Subcutaneous abdominal adipose tissue (tissue), 5 donors: ENCODE measurements around the gene LSMEM2.

ENCODE experiments used
- H3K27ac ChIP-seq: one replicate; pipeline ENCODE4 v1.7.0; 2013; ENCODE audit warnings: low read depth, mild to moderate bottlenecking, inconsistent platforms, low read length, moderate library complexity
- H3K27me3 ChIP-seq, 5 donors: one replicate each; pipeline ENCODE4 v1.7.0; 2013; ENCODE audit warnings: low read length in 5 of 5, inconsistent platforms in 1 of 5; ENCODE audit not compliant: control insufficient read depth in 5 of 5, insufficient read depth in 4 of 5
- H3K36me3 ChIP-seq, 5 donors: one replicate each; pipeline ENCODE4 v1.7.0; 2013; ENCODE audit warnings: low read length in 5 of 5; ENCODE audit not compliant: control insufficient read depth in 5 of 5, insufficient read depth in 5 of 5
- H3K4me1 ChIP-seq, 5 donors: one replicate each; pipeline ENCODE4 v1.7.0; 2013; ENCODE audit warnings: low read length in 5 of 5, mild to moderate bottlenecking in 3 of 5, moderate library complexity in 1 of 5; ENCODE audit not compliant: control insufficient read depth in 5 of 5, insufficient read depth in 5 of 5
- H3K4me3 ChIP-seq, 5 donors: one replicate each; pipeline ENCODE4 v1.7.0; 2013; ENCODE audit warnings: low read length in 5 of 5, low read depth in 1 of 5
- H3K9ac ChIP-seq, 5 donors: one replicate each; pipeline ENCODE4 v1.7.0; 2013; ENCODE audit warnings: low read length in 5 of 5, mild to moderate bottlenecking in 4 of 5, moderate library complexity in 3 of 5
- H3K9me3 ChIP-seq, 5 donors: one replicate each; pipeline ENCODE4 v1.7.0; 2013; ENCODE audit warnings: low read length in 5 of 5; ENCODE audit not compliant: control insufficient read depth in 5 of 5
- donor health status: healthy.
- donor health status: healthy.
- donor health status: healthy.
- donor health status: healthy.
- donor health status: healthy.

The LSMEM2 gene

DNA sequence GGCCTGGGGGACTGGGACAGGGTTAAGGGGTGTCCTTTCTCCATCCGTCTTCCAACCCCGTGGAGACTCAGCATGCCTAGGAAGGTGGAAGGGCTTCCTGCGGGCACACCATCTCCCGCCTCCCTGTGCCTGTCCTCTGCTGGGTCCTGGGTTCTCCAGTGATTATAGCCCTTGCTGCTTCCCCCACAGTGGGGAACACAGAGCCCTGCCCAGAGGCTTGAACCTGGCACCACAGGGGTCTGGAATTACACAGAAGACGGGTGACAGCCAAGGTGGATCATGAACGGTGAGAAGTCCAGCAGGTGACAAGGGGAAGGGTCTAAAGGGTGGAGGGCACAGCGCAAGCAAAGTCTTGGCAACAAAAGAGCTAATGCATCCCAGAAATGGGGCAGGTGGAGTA, 16.1 kb upstream of the LSMEM2 start:
- peaks cover 0 to 4% (median 2%) of the 10 kb centered on the region in 5 donors for H3K9me3 ChIP-seq
- H3K4me3 ChIP-seq, result peak overlapping the region in 1 of 5 donors; percentile 15
- peak overlapping the region; percentile 65 for H3K27ac ChIP-seq
- H3K36me3 ChIP-seq, result peaks cover 0 to 14% (median 9%) of the 10 kb centered on the region in 5 donors
- peaks cover 0 to 3% (median 0%) of the 10 kb centered on the region in 5 donors for H3K27me3 ChIP-seq
- H3K4me1 ChIP-seq, result peaks cover 7 to 80% (median 74%) of the 10 kb centered on the region in 5 donors
- H3K9ac ChIP-seq, result peak overlapping the region in 1 of 5 donors; percentile 52

DNA sequence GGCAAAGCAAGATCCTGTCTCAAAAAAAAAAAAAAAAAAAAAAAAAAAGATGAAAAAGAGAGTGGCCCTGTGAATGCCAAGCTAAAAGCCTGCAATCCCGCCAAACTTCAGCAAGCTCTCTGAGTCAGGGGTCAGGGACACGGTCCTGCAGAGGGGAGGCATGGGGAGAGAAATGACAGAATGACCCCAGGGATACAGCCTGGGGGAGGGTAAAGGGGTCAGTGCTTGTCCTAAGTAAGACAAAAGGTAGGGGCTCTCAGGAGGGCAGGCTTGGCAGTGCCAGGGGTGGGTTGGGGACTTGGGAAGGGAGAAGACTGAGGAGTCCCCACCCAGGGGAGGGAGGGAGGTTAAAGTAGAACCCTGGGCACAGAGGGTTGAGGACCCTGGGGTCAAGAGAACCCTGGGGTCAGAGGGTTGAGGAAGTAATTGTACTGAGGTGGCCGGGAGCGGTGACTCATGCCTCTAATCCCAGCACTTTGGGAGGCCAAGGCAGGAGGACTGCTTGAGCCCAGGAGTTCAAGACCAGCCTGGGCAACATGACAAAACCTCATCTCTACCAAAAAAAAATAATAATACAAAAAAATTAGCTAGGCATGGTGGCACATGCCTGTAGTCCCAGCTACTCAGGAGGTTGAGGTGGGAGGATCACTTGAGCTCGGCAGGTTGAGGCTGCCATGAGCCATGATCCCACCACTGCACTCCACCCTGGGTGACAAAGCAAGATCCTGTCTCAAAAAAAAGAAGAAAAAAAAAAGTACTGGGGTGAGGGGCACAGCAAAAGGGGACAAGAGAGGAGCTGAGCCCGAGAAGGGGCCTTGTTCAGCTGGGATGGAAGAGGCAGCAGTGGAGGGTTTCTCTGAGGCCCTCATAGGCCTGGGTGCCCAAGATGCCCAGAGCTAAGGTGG, 15.2 kb upstream of the LSMEM2 start:
- Histone ChIP-seq H3K9ac (peak overlapping the region in 2 of 5 donors; percentile 30 to 41), H3K9me3 (no peaks in the 10 kb centered on the region), H3K4me3 (no peak overlapping the region), H3K36me3 (peaks cover 0 to 4% (median 0%) of the 10 kb centered on the region in 5 donors), H3K27ac (peak overlapping the region; percentile 65), H3K4me1 (peaks cover 14 to 90% (median 83%) of the 10 kb centered on the region in 5 donors), H3K27me3 (peaks cover 0 to 3% (median 0%) of the 10 kb centered on the region in 5 donors)

DNA sequence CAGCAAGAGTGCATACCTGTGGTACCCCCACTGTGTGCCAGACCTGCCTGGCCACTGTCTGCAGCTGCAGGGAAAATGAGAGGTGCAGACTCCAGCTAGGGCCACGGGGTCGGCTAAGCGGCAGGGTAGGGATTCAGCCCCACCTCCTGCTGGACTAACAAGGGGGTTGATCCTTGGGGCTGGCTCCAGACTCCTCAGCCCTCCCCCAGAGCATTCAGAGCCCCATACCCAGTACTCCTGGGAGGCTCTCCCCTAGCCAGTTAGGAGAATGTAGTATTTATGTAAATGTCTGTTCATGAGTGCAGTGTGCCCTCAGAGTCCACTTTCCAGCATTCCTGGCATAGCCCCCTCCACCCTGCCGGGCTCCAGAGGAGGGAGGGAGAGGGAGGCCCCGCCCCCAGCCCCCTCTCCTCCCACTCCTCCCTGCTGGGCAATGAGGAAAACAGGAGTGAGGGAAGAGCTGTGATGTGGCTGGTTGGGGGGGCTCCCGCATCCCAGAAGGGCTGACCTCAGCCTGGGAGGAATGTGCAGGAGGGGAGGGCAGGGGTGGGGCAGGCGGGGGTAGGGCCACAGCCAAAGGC, 14.4 kb upstream of the LSMEM2 start:
- Histone ChIP-seq H3K4me1 (peaks cover 15 to 94% (median 89%) of the 10 kb centered on the region in 5 donors), H3K9ac (peak overlapping the region in 2 of 5 donors; percentile 30 to 41), H3K27ac (peak overlapping the region; percentile 83), H3K9me3 (no peaks in the 10 kb centered on the region), H3K27me3 (peaks cover 0 to 3% (median 0%) of the 10 kb centered on the region in 5 donors), H3K36me3 (no peaks in the 10 kb centered on the region), H3K4me3 (no peak overlapping the region)

DNA sequence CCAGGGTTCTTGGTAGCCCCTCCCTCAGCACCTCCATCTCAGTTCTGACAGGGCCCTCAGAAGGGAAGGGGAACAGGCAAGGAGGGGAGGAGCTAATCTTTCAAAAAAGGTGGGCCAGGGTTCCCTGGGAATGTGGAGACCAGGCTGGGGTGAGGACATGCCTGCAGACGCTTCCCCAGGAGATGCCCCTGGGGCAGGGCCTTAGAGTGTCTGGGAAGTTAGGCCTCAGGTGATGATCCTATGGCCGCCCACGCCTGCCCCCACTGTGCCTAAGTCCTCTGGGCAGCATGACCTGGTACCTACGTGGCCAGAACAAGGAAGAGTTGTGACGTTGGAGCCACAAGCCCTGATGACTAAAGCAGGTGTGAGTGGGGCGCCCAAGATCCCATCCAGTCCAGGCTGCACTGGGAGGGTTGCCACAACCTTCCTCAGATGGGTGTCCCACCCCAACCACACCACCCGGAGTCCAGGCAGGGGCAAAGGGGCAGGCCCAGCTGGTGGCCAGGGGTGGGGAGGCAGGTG, 13.9 kb upstream of the LSMEM2 start:
- Histone ChIP-seq H3K4me3 (no peak overlapping the region), H3K36me3 (no peaks in the 10 kb centered on the region), H3K9me3 (no peaks in the 10 kb centered on the region), H3K27me3 (peaks cover 0 to 3% (median 0%) of the 10 kb centered on the region in 5 donors), H3K27ac (peak overlapping the region; percentile 83), H3K9ac (peak overlapping the region in 2 of 5 donors; percentile 35 to 82), H3K4me1 (peaks cover 15 to 95% (median 90%) of the 10 kb centered on the region in 5 donors)

DNA sequence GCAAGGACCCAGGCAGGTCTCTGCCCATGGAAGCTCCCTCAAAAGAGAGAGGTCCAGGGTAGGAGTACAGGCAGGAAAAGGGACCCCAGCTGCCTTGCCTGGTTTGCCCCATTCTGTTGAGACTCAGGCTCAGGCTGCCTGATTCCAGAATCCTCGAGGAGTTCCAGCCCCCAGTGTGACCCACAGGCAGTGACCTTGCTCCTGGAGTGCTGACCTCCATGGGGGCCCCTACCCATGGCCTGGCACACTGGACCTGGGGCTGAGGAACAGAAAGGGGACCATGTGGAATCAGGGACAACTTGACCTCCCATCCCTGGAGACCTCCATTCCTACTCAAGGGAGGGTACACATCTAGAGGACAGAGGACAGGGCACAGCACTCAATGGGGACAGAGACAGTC, 13.3 kb upstream of the LSMEM2 start:
- Histone ChIP-seq H3K4me1 (peaks cover 15 to 96% (median 91%) of the 10 kb centered on the region in 5 donors), H3K36me3 (no peaks in the 10 kb centered on the region), H3K4me3 (no peak overlapping the region), H3K9ac (peak overlapping the region in 3 of 5 donors; percentile 31 to 82 (median 35)), H3K9me3 (no peaks in the 10 kb centered on the region), H3K27me3 (peaks cover 0 to 3% (median 0%) of the 10 kb centered on the region in 5 donors), H3K27ac (peak overlapping the region; percentile 83)

DNA sequence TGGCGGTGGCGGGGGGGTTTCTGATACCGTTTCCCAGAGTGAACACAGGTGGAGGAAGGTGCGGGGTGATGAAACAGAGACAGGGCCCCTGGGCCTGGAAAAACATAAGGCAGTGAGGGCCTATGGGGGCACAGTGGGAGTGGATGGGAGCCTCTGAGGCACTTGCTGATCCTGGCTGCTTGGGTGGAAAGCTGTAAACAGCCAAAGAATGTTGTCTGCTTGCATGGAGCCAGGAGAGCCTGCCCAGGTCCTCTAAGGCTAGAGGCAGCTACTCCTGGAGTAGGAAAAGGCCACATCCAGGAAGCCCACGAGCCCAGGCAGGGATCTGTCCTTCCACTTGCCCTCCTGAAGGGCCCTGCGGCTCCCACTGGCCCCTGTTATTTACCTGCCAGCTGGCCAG, 12.9 kb upstream of the LSMEM2 start:
- Histone ChIP-seq H3K27me3 (peaks cover 0 to 3% (median 0%) of the 10 kb centered on the region in 5 donors), H3K9me3 (no peaks in the 10 kb centered on the region), H3K4me3 (peak overlapping the region in 2 of 5 donors; percentile 1 to 42), H3K36me3 (no peaks in the 10 kb centered on the region), H3K27ac (peak overlapping the region; percentile 83), H3K9ac (peak overlapping the region in 4 of 5 donors; percentile 31 to 82 (median 54)), H3K4me1 (peaks cover 15 to 96% (median 91%) of the 10 kb centered on the region in 5 donors)

DNA sequence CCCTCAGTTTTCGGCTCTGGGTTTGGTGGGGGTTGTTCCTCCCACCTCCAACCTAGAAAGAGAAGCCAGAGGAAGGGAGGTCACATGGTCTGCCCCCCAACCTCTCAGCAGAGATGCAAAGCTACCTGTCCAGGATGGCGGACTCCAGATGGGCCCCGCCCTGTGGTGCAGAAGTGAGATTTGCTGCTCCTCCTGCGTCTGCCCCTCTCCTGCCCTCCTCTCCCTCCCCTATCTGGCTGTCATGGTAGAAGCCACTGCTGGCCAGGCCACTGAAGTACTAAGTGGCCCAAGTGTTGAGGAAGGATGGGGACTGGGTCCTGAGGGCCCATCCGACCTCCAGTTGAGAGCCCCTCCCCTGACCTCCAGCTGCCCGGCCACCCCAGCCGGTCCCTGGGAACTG, 12.1 kb upstream of the LSMEM2 start:
- Histone ChIP-seq H3K9me3 (no peaks in the 10 kb centered on the region), H3K27ac (peak overlapping the region; percentile 83), H3K4me1 (peaks cover 20 to 96% (median 92%) of the 10 kb centered on the region in 5 donors), H3K27me3 (peaks cover 0 to 3% (median 0%) of the 10 kb centered on the region in 5 donors), H3K4me3 (peak overlapping the region; percentile 47 to 69 (median 52)), H3K9ac (peak overlapping the region in 4 of 5 donors; percentile 34 to 82 (median 72)), H3K36me3 (no peaks in the 10 kb centered on the region)

DNA sequence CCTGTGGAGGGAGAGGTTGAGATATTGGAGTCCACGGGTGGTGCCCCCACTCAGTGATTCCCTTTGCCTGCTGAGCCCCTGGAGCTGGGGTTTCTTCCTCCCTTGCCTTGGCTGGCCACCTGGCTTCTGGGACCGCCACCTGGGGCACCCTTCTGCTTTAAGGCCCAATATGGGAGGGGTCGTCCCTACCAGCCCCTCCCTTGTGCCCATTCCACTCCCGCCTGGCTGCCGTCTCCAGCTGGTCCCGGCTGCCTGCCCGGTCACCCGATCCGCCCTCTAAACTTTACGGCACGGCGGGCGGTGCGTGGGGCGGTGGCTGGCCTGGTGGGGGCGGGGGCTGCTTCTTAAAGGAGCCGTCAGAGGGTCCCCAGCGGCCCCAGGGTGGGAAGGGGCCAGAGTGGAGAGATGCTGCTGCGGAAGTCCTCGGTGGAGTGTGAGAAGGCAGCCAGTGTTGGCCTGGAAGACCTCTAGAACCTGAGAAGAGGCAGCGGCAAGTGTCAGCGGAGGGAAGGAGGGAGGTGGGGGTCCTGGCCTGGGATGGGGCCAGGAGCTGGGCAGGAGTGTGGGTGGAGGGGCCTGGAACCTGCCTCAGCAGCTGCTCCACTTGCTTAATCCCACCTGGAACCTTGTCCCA, 11.5 kb upstream of the LSMEM2 start:
- Histone ChIP-seq H3K9ac (peak overlapping the region in 4 of 5 donors; percentile 49 to 82 (median 72)), H3K36me3 (no peaks in the 10 kb centered on the region), H3K4me3 (peak overlapping the region; percentile 48 to 69 (median 52)), H3K4me1 (peaks cover 20 to 97% (median 94%) of the 10 kb centered on the region in 5 donors), H3K27me3 (peaks cover 0 to 3% (median 0%) of the 10 kb centered on the region in 5 donors), H3K27ac (peak overlapping the region; percentile 83), H3K9me3 (no peaks in the 10 kb centered on the region)

DNA sequence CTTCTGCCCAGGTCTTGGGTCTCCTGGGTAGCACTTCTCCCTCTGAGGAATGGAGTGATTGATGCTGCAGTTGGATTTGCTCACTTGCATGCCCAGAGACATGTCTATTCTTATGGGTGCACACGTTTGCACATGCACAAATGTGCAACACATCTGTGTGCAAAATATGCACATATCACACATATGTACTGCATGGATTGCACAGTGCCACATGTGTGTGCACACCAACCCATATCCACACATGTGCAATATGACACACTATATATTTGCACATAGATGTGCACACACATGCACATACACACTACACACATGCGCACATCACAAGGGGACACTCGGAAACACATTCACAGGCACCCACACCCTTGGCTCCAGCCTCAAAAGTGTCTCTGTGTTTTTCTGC, 10.6 kb upstream of the LSMEM2 start:
- Histone ChIP-seq H3K36me3 (no peaks in the 10 kb centered on the region), H3K9ac (peak overlapping the region in 1 of 5 donors; percentile 74), H3K27me3 (peaks cover 0 to 3% (median 0%) of the 10 kb centered on the region in 5 donors), H3K4me3 (peak overlapping the region; percentile 7 to 69 (median 48)), H3K27ac (peak overlapping the region; percentile 83), H3K9me3 (no peaks in the 10 kb centered on the region), H3K4me1 (peaks cover 20 to 94% (median 90%) of the 10 kb centered on the region in 5 donors)
